Stomach smooth muscle (tissue), 2 donors: ENCODE data around the gene SUMO3.
A peak's percentile ranks its signal among the peaks of the same experiment; 100 is the strongest.

ENCODE experiments used
- H3K27ac ChIP-seq: one replicate; pipeline ENCODE4 v1.7.0; 2013; ENCODE audit warnings: mild to moderate bottlenecking, low read length, inconsistent platforms
- H3K27me3 ChIP-seq, 2 donors: one replicate each; pipeline ENCODE4 v1.7.0; 2013; ENCODE audit warnings: low read length in 2 of 2; ENCODE audit not compliant: insufficient read depth in 2 of 2, control insufficient read depth in 1 of 2
- H3K36me3 ChIP-seq, 2 donors: one replicate each; pipeline ENCODE4 v1.7.0; 2013; ENCODE audit warnings: low read length in 2 of 2; ENCODE audit not compliant: control insufficient read depth in 2 of 2, insufficient read depth in 2 of 2
- H3K4me1 ChIP-seq: one replicate; pipeline ENCODE4 v1.7.0; 2013; ENCODE audit warnings: low read length; ENCODE audit not compliant: control insufficient read depth, insufficient read depth
- H3K4me3 ChIP-seq, 2 donors: one replicate each; pipeline ENCODE4 v1.7.0; 2013; ENCODE audit warnings: low read length in 2 of 2
- H3K9ac ChIP-seq, 2 donors: one replicate each; pipeline ENCODE4 v1.7.0; 2013; ENCODE audit warnings: low read length in 2 of 2, mild to moderate bottlenecking in 1 of 2
- H3K9me3 ChIP-seq, 2 donors: one replicate each; pipeline ENCODE4 v1.7.0; 2013; ENCODE audit warnings: low read length in 2 of 2; ENCODE audit not compliant: control insufficient read depth in 2 of 2
- donor health status: healthy.
- donor health status: Pancreatic carcinoma.

Gene SUMO3

GRCh38 chr21:44846224-44846484 is 28.3 kb upstream of the SUMO3 start:
- Histone ChIP-seq H3K27me3 (peaks cover 9 to 15% of the 10 kb centered on the region in 2 donors), H3K9ac (peak overlapping the region in 1 of 2 donors; percentile 51), H3K9me3 (no peaks in the 10 kb centered on the region), H3K4me1 (peaks cover 16% of the 10 kb centered on the region), H3K36me3 (peaks cover 15 to 23% of the 10 kb centered on the region in 2 donors), H3K4me3 (peak overlapping the region; percentile 50 to 63), H3K27ac (no peak overlapping the region)

- Histone ChIP-seq H3K27me3 (peaks cover 9 to 16% of the 10 kb centered on the region in 2 donors), H3K4me1 (peaks cover 16% of the 10 kb centered on the region), H3K9ac (peak overlapping the region in 1 of 2 donors; percentile 51), H3K27ac (no peak overlapping the region), H3K9me3 (no peaks in the 10 kb centered on the region), H3K36me3 (peaks cover 12 to 18% of the 10 kb centered on the region in 2 donors), H3K4me3 (peak overlapping the region; percentile 50 to 63)
Measured at GRCh38 chr21:44845418-44846223, 27.8 kb upstream of the SUMO3 start.

- Histone ChIP-seq H3K9me3 (no peaks in the 10 kb centered on the region), H3K4me1 (peaks cover 16% of the 10 kb centered on the region), H3K4me3 (no peak overlapping the region), H3K36me3 (peaks cover 0 to 6% of the 10 kb centered on the region in 2 donors), H3K9ac (no peak overlapping the region), H3K27me3 (peaks cover 9 to 16% of the 10 kb centered on the region in 2 donors), H3K27ac (no peak overlapping the region)
Measured at GRCh38 chr21:44844256-44844655, 26.4 kb upstream of the SUMO3 start.

DNA sequence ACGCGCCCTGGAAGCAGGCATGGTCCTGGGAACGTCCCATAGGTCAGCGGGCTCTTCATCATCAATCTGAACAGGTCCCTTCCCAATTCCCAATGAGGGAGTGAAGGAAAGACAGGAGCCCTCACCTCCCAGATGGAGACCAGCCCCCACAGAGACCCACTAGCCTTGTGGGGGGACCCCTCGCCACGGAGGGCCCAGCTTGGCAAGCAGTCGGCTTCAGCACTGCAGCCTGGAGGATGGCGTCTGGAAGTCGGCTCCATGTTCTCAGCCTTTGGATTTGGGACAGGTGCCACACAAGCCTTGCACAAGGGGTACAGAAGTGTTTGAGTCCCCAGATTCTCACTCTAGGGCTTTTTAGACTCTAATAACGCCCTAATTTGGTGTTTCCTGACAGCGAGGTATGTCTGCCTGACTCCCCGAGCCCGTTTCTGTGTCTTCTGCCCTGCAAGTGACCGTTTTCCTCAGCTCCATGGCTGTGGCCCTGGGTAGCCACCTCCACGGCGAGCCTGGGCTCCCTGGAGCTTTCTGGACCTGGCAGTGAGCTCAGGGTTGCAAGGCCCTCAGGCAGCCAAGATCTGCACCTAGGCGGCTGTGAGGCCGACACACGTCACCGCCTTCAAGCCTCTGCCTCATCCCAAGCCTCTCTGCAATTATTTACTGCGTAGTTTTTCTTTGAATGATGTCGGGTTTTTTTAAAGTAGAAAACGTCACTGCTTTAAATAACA is 25.0 kb upstream of the SUMO3 start:
- H3K4me3 ChIP-seq: no peak overlapping the region
- no peak overlapping the region for H3K9ac ChIP-seq
- H3K4me1 ChIP-seq: peaks cover 16% of the 10 kb centered on the region
- H3K36me3 ChIP-seq: no peaks in the 10 kb centered on the region
- H3K27ac ChIP-seq: no peak overlapping the region
- peaks cover 9 to 16% of the 10 kb centered on the region in 2 donors for H3K27me3 ChIP-seq
- H3K9me3 ChIP-seq: no peaks in the 10 kb centered on the region

DNA sequence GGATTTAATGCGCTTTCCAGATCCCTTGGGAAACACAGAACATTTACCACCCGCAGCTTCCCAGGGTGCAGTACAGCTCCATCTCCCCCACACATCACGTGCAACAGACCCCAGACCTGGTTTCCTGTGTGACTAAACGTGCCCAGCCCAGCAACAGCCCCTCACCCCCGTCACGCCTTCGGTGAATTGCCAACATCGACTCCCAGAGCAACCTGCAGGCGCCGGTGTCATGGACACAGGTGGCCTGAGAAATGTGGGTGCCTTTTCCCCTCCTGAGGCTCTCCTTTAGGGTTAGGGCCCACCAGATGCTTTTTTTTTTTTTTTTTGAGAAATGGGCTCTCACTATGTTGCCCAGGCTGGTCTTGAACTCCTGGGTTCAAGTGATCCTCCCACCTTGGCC is 24.2 kb upstream of the SUMO3 start:
- Histone ChIP-seq H3K36me3 (no peaks in the 10 kb centered on the region), H3K4me1 (peaks cover 16% of the 10 kb centered on the region), H3K4me3 (no peak overlapping the region), H3K9me3 (no peaks in the 10 kb centered on the region), H3K27ac (no peak overlapping the region), H3K9ac (no peak overlapping the region), H3K27me3 (peaks cover 9 to 16% of the 10 kb centered on the region in 2 donors)

DNA sequence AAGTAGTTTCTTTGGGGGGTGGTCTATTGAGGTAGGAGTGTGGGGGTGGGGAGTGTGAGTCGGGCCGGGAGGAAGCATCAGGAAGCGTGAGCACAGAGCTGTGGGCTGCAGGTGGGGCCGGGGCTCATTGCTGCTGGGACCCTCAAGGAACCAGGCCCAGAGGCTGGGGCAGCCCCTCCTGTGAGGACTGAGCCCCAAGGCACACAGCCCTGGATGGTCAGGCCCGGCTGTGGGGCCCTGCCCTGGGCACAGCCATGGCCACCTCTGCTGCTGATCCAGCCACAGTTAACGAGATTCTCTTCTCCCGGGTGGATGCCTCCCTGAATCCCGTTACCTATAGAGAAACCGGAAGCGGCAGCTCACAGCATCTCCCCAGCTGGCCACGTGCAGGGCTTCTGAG is 22.9 kb upstream of the SUMO3 start:
- Histone ChIP-seq H3K27me3 (peaks cover 9 to 14% of the 10 kb centered on the region in 2 donors), H3K27ac (no peak overlapping the region), H3K4me1 (peaks cover 8% of the 10 kb centered on the region), H3K4me3 (no peak overlapping the region), H3K9ac (no peak overlapping the region), H3K36me3 (no peaks in the 10 kb centered on the region), H3K9me3 (no peaks in the 10 kb centered on the region)

GRCh38 chr21:44838951-44839350 is 21.1 kb upstream of the SUMO3 start:
- no peak overlapping the region for H3K27ac ChIP-seq
- peaks cover 3 to 11% of the 10 kb centered on the region in 2 donors for H3K27me3 ChIP-seq
- H3K9me3 ChIP-seq: no peaks in the 10 kb centered on the region
- no peak overlapping the region for H3K4me3 ChIP-seq
- peaks cover 3% of the 10 kb centered on the region for H3K4me1 ChIP-seq
- no peak overlapping the region for H3K9ac ChIP-seq
- no peaks in the 10 kb centered on the region for H3K36me3 ChIP-seq

GRCh38 chr21:44838039-44838895 is 20.4 kb upstream of the SUMO3 start:
- Histone ChIP-seq H3K27ac (no peak overlapping the region), H3K4me3 (no peak overlapping the region)

GRCh38 chr21:44837537-44837936 is 19.7 kb upstream of the SUMO3 start:
- no peaks in the 10 kb centered on the region for H3K36me3 ChIP-seq
- H3K27ac ChIP-seq: no peak overlapping the region
- peaks cover 2 to 9% of the 10 kb centered on the region in 2 donors for H3K27me3 ChIP-seq
- H3K9ac ChIP-seq: no peak overlapping the region
- H3K4me3 ChIP-seq: no peak overlapping the region
- peaks cover 3% of the 10 kb centered on the region for H3K4me1 ChIP-seq
- no peaks in the 10 kb centered on the region for H3K9me3 ChIP-seq

More at GRCh38 chr21:44838039-44838895, 20.4 kb upstream of the SUMO3 start:
- H3K9ac ChIP-seq: no peak overlapping the region
- H3K27me3 ChIP-seq: peaks cover 3 to 9% of the 10 kb centered on the region in 2 donors
- H3K4me1 ChIP-seq: peaks cover 3% of the 10 kb centered on the region
- no peaks in the 10 kb centered on the region for H3K36me3 ChIP-seq
- no peaks in the 10 kb centered on the region for H3K9me3 ChIP-seq

DNA sequence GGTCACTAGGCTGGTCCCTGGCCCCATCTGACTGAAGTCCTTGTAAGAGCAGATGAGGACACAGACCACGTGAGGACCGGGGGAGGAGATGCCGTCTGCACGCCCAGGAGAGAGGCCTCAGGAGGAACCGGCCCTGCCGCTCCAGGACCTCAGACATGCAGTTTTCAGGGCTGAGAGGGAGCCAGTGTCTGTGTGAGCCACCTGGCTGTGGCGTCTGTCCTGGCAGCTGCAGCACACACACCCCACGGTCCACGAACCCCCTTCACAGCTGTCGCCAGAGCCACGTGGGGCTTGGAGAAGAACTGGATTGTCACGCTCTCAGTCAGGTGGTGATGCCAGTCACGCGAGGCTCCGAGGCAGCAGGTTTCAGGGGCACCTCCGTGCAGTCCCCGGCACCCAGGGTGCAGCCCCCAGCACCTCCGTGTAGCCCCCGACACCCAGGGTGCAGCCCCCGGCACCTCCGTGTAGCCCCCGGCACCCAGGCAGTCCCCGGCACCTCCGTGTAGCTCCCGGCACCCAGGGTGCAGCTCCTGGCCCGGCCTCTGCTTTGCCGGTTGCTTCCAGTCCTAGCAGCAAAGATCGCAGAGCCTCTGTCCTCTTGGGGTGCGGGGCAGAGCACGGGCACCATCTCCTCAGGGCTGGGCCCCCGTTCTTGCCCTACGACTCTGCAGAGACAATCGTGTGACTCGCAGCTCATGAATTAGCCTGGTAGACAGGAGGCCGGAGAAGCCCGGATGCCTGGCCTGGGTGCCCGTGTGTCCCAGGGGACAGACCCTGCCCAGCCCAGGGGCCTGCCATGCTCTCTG is 19.0 kb upstream of the SUMO3 start:
- H3K9ac ChIP-seq: no peak overlapping the region
- no peaks in the 10 kb centered on the region for H3K9me3 ChIP-seq
- no peak overlapping the region for H3K4me3 ChIP-seq
- H3K27me3 ChIP-seq: peaks cover 0 to 8% of the 10 kb centered on the region in 2 donors
- peaks cover 3% of the 10 kb centered on the region for H3K4me1 ChIP-seq
- no peaks in the 10 kb centered on the region for H3K36me3 ChIP-seq
- H3K27ac ChIP-seq: no peak overlapping the region
